NAMALWA (cell line): ENCODE data around the gene ACOT12.
"Not testable (repeated sequence)": the region's sequence is repeated elsewhere in the genome, so short reads cannot be mapped to it uniquely, and the experiment has no call there.

Experiments
- DNase-seq: peaks from one replicate; pipeline ENCODE4 v3.0.0-alpha.2; 2015; ENCODE audit warnings: low spot score

The ACOT12 gene

DNA sequence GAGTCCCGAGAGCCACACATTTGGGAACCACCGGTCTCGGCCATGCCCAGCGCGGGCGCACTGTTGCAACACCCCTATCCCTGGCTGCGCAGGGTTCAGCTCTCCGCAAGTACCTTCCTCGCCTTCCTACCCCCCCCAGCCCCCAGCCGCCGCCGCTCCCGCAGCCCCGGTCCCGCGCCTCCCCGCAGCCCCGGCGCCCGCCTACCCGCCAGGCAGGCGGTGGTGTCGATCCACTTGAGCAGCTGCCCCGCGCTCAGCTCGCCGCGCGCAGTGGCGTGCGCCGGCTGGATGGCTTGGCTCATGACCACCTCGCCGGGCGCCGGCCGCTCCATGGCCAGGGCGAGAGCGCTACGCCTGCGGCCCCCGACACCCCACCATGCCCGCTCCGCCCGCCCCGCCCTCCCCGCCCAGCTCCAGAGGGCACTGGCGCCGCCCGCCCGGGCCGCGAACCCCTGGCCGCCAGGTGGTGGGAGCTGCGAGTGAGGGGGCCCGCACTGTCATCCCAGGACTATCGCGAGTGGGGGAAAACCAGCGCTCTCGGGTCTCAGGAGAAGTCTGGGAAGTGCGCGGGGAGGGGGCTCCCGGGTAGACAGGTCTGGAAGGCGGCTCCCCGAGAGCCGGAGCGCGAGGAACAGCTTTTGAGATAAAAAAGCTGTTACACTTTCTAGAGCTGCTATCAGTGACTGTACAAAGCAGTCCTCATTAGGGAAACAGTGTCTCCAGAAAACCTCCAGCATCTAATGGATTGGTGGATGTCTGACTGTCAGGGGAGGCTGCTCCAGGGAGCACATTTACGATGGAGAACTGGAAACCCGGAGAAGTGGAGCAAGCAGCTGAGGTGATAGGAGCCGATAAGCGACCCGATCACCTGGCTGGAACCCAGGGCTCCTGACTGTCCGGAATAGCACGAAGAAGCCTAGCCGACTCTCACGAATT, at the start of gene ACOT12:
TSS of gene ACOT12 (minus strand) at position 352 of the 936 bp plus-strand sequence. CDS start at position 332, 20 bp downstream.
- no peak for DNase-seq

DNA sequence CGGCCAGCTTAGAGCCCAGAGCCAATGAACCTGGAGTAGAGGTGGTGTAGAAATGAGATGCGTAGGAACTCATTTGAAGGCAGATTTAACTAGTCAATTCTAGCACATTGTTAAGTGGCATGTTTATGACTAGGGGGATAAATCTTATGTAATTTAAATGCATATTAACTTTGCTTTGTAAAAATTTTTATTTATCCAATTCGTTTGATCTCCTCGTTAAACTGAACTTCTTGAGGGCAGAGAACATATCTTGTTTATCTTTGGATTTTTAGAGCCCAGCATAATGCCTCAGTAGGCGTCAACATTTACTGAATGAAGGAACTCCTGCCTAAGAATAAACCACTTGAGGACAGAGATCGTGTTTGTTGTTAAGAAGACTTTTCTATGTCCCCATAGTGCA, 41.1 kb upstream of the ACOT12 start:
- no peak for DNase-seq

DNA sequence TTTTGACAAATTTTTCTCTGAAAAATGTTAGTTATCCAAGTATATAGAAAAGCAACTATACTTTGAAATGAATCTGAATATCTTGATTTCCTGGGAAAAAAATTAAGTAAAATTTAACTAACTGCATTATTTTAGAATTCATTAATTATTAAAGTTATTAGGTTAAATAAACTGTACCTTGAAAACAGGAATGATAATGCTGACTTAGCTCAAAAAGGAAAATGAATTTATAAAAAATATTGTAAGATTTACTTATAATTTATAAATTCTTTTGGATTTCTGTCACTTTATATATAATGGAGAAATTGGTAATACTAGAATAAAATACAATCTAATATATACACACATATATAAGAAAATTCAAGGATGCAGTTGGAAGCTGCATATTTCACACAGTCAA, 36.1 kb upstream of the ACOT12 start:
- DNase-seq = no peak

DNA sequence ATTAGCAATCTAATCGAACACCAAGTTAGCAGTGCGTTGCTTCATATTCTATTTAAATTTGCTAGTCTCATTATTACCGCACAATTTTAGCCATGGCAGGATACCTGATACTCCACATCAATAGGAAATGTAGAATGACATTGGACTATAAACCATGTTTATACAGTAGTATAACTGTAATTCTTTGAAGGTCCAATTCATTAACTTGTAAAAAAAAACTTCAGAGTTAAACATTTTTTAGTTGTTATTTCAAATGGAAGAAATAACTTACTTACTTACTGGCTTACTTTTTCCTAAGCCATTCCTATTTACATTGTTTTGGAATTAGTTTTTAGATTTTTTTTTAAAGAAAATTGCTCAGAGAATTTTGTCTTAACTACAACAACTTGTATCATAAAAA, 35.4 kb upstream of the ACOT12 start:
- DNase-seq = no peak

DNA sequence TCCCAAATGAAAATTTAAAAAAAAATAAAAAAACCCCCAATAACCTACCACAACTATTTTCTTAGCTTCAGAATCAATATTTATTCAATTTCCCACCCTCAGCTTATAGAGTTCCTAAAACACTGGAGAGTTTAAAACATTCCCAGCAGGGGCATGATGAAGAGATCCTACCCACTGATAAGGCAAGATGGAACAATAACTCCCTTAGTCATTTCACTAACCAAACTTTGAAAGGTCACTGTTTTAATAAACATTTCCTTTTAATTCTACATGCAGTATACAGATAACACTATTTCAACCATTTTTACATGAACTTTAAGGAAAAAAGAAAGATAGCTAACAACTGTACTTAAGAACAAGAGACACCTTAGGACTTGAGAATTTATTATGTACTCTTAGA, 34.9 kb upstream of the ACOT12 start:
- no peak for DNase-seq

DNA sequence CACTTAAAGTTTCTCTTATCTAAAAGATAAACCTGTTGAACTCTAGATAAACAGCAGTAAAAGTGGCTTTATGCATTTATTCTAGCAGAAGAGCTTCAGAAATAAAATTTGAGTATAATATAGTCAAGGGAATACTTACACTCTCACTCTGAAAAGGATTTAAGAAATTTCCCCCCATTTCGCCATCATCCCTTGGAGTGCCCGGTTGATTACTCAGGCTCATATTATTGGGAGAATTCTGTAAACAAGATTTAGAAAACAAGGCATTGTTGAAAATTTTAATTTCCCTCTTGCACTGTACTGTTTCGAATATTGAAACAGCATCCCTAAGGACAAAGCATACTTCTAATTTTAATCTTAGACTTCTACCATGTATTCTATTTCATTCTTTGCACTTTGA, 34.5 kb upstream of the ACOT12 start:
- no peak for DNase-seq

DNA sequence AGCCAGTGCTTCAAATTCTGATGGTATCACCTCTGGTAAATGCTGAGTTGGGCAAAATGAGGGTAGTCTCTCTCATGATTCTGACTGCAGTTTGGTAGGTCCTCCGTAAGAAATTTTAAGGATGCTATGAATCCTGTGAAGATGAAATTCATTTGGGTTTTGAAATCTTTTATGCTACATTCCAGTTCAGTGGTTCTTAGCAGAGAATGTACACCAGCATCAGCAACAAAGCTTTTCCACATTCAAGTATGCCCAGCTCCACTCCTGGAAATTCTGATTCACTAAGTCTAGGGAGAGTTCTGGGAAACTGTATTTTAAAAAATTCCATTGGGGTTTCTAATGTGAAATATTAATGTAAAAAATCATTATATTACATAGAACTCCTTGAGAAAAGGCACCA, 33.6 kb upstream of the ACOT12 start:
- no peak for DNase-seq

DNA sequence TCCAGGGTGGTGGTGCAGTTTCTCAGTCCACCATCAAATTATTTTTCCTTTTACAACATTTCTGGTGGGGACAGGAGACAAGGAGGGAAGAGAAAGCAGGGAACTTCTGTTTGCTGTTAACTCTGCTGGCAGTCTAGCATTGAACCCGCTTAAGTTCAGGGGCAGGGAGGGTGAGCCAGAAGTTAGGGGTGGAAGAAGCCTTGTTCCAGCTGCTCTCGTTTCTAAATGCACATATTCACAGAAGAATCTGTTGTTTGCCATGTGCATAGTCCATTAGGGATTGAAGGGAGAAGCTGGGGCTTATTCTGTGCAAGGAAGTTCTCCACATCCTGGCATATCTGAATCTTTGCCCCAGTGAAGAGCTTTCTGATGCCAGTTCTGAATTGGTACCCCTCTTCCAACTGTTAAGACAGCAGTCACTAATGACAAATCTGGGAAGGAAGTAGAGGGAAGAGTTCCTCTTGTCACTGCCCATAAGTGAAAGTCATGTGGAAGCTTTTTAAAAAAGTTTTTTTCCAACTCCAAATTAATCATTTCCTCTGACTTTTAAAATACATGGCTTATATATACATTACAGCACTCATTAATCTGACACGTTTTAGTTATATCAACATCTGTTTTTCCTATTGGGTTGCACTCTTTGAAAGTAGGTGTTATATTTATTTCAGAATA, 32.6 kb upstream of the ACOT12 start:
- peak; percentile 4 for DNase-seq

DNA sequence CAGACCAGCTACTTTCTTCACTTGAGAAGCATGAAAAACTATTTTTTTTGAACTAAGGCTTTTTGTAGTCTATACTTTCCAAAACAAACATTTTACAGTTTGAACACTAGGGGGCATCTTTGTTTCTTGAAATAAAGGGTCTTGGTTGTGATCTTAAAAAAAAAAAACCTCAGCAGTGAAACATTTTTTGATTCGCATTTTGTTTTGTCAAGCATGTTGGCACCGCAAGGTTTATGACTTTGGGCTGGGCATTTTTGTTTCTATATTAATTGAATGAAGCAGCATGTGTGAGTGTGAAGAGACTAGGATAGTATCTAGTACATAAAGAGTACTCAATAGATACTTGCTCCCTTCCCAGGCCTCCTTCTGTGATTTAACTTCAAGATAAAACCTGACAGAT, 31.6 kb upstream of the ACOT12 start:
- DNase-seq = peak; percentile 69

DNA sequence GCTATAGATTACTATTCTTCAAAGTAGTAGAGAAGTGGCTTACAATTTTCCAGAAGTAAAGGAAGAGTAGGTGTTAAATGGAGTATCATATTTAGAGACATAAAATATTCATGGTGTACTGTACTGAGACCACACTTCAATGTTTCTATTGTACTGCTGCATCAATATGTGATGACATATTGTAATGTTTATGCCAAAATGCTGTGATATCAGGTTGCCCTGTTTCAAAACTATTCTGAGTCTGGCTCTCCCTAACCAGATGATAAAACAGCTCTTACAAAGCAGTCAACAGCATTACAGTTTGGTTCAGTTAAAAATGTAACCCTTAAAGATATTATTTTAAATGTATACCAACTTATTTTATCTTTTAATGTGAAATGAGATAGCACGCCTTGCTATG, 30.8 kb upstream of the ACOT12 start:
- no peak for DNase-seq

DNA sequence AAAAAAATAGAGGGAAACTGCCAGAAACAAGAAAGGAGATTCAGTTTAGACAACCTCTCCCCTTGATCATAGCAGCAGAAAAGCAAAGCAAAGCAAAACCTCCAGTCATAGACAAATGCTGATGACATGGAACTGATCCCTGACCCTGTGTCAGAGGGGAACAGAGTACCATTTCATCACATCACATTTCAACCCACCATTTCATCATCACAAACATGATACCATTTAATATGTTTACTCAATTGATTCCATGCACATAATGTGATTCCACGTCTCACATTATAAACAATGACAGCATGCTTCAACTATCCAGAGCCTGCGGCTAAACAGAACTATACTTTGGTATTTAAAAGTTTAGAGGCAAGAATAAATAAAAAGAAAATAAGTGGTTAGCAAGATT, 28.7 kb upstream of the ACOT12 start:
- DNase-seq = no peak

DNA sequence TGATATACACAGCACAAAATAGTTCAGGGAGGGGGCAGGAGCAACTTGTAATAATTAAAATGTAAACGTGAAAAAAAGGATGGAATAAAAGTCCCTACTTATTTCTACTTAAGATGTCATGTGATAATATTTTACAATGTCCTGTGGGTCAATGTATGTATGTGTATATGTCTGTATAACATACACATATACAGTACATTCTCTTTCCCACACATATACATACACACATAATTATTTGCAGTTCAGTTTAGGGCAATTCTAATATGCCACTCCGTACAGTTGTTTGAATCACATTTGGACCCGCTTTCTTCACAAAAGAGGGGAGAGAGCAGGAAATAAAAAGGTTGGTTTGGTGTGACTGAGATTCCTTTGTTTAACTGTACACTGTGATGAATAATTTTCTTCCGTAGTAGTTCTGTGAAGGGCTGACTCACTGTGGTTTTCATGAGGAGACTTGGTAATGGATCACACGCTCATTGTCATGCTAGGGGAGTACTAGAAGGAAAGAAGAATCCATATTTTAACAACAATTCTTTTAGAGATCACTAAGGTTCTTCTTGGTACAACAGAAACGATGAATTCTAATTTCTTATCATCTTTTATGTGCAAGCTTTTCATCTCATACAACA, 26.2 kb upstream of the ACOT12 start:
- DNase-seq = no peak

DNA sequence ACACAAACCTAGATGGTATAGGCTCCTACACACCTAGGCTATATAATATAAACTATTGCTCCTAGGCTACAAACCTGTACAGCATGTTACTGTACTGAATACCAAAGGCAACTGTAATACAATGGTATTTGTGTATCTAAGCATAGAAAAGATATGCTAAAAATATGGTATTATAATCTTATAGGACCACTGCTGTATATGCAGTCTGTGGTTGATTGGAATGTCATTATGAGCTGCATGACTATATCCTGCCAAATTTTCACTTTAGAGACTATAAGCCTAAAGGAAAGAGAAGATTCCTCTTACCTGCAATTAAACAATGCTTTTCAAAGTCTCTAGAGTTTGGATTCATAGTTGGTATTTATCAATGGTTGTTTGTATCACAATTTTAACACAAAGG, 24.7 kb upstream of the ACOT12 start:
- DNase-seq = no peak

DNA sequence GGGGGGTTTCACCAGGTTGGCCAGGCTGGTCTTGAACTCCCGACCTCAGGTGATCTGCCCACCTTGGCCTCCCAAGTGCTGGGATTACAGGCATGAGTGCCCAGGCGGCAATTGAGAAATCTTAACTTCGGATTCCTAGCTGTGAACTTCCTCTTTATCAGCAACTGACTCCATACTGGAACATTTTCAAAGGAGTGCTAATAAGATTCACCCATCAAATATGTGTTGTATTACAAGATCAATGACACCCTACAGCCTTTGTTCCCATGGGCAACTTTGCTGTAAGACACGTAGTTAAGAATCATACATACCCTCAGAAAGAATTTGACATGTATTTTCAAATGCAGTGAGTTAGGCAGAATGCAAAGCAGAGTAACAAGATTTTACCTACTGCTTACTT, 23.1 kb upstream of the ACOT12 start:
- no peak for DNase-seq

DNA sequence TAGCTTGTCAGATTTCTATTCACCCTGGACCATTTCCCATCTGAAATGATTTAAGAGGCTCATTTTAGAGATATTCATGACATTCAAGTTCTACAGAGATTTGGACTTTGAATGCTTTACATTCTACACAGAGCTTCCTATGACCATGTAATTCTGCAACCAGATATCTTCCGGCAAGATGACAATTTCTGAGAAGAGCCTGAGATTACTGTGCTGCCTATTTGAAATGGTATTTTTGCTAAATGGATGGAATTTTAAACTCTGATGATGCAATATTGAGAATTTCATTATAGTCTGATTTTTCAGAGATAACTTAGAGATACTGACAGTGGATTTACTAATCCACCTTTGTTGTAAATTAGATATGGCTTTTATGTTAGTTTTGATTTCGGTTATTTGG, 16.0 kb upstream of the ACOT12 start:
- no peak for DNase-seq

DNA sequence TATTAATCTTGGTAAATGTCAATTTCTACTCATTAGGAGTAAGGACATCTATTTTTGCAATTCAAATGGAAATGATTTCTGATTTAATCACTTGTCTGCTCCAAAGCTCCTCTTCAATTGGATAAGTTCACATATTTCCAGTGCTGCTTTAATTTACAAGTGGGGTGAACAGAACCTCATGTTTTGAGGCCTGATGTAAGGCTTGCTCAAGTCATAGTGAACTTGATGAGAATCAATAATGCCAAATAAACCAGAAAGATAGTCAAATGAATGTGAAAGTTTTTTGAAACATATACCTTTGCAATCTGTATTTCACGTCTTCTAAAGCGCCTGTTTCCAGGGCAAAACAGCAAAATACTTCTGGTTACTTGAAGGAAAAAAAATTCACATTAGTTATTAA, 15.4 kb upstream of the ACOT12 start:
- no peak for DNase-seq

DNA sequence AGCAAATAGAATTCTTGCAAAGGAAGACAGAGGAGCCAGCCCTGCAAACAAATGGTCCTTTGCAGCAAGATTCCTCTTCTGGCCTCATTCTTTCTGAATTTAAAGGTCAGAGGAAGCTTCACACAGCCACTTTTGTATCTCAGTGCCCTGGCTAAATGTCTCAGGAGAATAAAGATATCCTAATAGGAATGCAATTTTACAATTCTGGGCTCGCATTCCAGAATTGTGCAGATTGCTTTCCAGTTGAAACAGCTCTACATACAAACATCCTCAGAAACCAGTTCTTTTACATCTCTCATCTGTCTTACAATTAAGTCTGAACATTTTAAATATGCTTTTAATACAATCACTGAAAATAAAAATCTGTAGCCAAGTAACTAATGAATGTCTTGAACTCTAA, 14.6 kb upstream of the ACOT12 start:
- DNase-seq = no peak

DNA sequence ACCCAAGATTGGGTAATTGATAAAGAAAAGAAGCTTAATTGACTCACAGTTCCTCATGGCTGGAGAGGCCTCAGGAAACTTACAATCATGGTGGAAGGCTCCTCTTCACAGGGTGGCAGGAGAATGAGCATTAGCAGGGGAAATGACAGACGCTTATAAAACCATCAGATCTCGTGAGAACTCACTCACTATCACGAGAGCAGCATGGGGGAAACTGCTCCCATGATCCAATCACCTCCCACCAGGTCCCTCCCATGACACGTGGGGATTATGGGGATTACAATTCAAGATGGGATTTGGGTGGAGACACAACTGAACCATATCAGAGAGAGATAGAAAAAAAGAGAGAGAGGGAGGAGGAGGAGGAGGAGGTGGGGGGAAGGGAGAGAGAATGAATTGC, 13.9 kb upstream of the ACOT12 start:
- not testable (repeated sequence) for DNase-seq

DNA sequence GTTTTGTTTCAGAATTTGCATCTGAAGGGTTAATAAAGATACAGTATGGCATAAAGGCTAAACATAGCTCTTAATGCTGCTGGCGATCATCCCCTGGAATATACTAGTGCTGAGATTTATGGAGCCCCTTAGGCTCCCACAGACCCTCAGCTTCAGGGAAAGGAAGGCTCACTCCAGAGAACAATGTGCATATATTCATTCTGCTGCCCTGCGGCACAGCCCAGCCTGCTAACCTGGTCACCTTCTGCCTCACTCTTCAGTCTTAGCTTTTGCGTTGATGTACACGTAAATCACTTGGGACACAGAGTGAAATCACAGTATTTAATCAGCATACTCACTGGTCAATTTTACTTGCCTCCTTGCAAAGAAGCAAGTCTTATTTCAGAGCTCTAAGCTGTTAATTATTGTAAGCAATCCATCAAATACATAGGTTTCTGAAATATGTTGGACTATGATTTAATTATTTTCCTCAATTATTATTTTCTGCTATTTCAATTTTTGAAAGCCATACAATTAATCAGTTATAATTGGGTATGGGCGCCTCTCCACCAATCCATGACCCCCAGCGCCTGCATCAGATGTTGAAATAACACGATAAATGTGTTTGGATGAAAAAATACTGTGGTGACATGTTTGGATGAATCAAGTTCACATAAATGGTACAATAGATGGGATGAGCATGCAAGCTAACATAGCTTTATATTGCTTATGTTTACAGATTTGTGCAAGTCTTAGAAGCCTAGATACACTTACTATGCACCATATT, 11.4 kb upstream of the ACOT12 start:
- no peak for DNase-seq

DNA sequence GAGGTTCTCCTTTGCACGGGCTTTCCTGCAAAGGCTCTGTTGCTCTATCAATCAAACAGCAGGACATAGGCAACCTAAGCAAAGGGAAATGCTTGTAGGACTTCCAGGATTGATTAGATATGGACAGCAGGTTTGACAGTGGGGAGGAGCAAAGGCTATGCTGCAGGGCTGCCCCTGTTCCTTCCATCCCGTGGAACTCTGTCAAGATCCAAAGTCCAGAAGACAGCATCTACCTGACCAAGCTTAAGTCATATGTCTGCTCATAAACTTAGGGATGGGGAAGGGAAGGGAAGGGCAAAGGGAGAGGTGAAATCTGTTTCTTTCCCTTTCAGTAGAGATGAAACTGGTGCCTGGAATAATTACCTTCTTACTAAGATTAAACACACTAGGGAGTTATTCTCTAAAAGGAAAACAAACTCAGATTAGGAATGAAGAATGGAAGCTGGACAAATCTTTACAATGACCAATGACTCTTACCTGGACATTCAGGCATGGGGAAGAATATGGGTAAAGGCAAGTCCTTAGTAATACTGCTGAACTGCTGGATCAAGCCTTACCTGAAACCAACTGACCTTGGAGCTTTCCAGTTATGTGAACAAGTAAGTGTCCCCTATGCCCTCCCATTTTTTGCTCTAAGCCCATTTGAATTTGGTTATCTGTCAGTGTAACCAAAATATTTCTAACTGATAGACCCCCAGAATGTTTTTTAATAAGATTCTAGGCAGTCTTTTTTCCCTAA, 8.4 kb upstream of the ACOT12 start:
- no peak for DNase-seq

DNA sequence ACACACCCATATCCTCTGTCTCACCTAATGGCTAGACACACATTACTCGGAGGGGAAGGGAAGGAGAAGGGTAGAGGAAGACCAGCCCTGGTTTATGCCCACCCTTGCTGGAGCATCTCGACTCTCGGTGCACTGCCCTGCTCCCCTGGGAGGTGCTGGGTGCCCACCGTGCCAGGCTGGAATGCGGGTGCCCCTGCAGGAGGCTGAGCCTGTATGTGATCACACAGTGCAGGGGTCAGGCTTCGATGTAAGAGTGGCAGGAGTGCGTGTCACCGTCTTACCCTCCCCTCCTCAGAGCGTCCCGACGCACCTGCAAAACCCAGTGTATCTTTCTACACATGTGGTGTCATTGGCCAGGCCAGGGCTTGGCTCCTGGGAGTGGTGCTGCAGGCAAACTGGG, 7.3 kb upstream of the ACOT12 start:
- DNase-seq = no peak

DNA sequence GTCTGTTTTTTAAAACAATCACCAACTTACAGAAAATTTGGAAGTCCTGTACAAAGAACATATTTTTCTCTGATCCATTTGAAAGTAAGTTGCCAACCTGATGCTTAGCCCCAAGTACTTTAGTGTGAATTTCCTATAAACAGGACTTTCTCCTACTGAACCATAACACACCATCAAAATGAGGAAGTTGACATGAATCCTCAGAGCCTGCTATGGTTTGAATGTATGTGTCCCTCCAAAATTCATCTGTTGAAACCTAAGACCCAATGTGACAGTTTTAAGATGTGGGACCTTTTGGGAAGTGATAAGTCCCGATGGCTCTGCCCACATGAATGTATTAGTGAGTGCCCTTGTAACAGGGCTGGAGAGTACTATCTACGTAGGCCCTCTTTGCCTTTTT, 6.4 kb upstream of the ACOT12 start:
- DNase-seq = peak; percentile 21
